Measurements from ENCODE around the gene KRT1.

- TF ChIP-seq CTCF (IDR thresholded peaks at IDR 0.05) (no peak), POLR2A (IDR thresholded peaks at IDR 0.05) (no peak)
These were observed 27.8 kb upstream of the KRT1 start for GRCh38 chr12:52708010-52708409.
